Measurements from ENCODE around the gene MAGI2. TPM values are rescaled to one million over a fixed set of nuclear protein-coding genes. Genes with fewer than 3 reads are reported as not detected.

MAGI2 gene
- total RNA-seq, 5 donors from 2014 or later (not counting 1 experiment from before 2014, with no cell fraction given): 0.10 to 0.77 (median 0.22) TPM

- Mint-ChIP-seq H3K4me1 (no peaks in the 10 kb centered on the region), H3K27me3 (no peaks in the 10 kb centered on the region), H3K36me3 (no peaks in the 10 kb centered on the region), H3K27ac (no peak overlapping the region), H3K9me3 (peaks cover 0 to 2% (median 0%) of the 10 kb centered on the region in 3 donors), H3K4me3 (no peak overlapping the region)
- no peaks in the 10 kb centered on the region for H3K27me3 ChIP-seq (replicated peaks in 1 of 2; ENCODE audit: control insufficient read depth in 2 of 2, extremely low read depth in 1 of 2, insufficient read depth in 2 of 2, low read length in 1 of 2)
- ChIA-PET CTCF (no interaction called here), POLR2A (no interaction called here)
- no peaks in the 10 kb centered on the region for H3K9me3 ChIP-seq
- no peaks in the 10 kb centered on the region for H3K36me3 ChIP-seq (ENCODE audit: control insufficient read depth in 2 of 2, extremely low read depth in 1 of 2, insufficient read depth in 1 of 2, low read length in 1 of 2)
- no peak overlapping the region for H3K4me3 ChIP-seq (ENCODE audit: control insufficient read depth in 1 of 2, extremely low read depth in 1 of 2, low read length in 1 of 2)
- DNase-seq: no peak
- H3K27ac ChIP-seq (ENCODE audit: low read length): no peak overlapping the region
- H3K4me1 ChIP-seq (ENCODE audit: control insufficient read depth in 1 of 2, extremely low read depth in 1 of 2, insufficient read depth in 2 of 2, low read length in 2 of 2): no peaks in the 10 kb centered on the region
- no peak for ATAC-seq (replicated peaks in 1 of 4)
Measured at GRCh38 chr7:79334334-79334733, 119.1 kb downstream of the MAGI2 start.

- ChIA-PET CTCF (no interaction called here), POLR2A (no interaction called here)
- H3K27me3 ChIP-seq (replicated peaks in 1 of 2; ENCODE audit: control insufficient read depth in 2 of 2, extremely low read depth in 1 of 2, insufficient read depth in 2 of 2, low read length in 1 of 2): no peaks in the 10 kb centered on the region
- DNase-seq (no peak), ATAC-seq (replicated peaks in 1 of 4) (no peak)
- H3K4me3 ChIP-seq (ENCODE audit: control insufficient read depth in 1 of 2, extremely low read depth in 1 of 2, low read length in 1 of 2): no peak overlapping the region
- no peaks in the 10 kb centered on the region for H3K4me1 ChIP-seq (ENCODE audit: control insufficient read depth in 1 of 2, extremely low read depth in 1 of 2, insufficient read depth in 2 of 2, low read length in 2 of 2)
- no peaks in the 10 kb centered on the region for H3K36me3 ChIP-seq (ENCODE audit: control insufficient read depth in 2 of 2, extremely low read depth in 1 of 2, insufficient read depth in 1 of 2, low read length in 1 of 2)
- H3K27ac ChIP-seq (ENCODE audit: low read length): no peak overlapping the region
- Mint-ChIP-seq H3K4me3 (no peak overlapping the region), H3K27ac (no peak overlapping the region), H3K9me3 (peaks cover 0 to 2% (median 0%) of the 10 kb centered on the region in 3 donors), H3K4me1 (no peaks in the 10 kb centered on the region), H3K36me3 (no peaks in the 10 kb centered on the region), H3K27me3 (no peaks in the 10 kb centered on the region)
- no CpG with 5 or more reads among the region's 2 CpGs for WGBS (ENCODE audit: insufficient coverage)
- no peaks in the 10 kb centered on the region for H3K9me3 ChIP-seq
Measured at GRCh38 chr7:79332091-79332490, 121.4 kb downstream of the MAGI2 start.

DNA sequence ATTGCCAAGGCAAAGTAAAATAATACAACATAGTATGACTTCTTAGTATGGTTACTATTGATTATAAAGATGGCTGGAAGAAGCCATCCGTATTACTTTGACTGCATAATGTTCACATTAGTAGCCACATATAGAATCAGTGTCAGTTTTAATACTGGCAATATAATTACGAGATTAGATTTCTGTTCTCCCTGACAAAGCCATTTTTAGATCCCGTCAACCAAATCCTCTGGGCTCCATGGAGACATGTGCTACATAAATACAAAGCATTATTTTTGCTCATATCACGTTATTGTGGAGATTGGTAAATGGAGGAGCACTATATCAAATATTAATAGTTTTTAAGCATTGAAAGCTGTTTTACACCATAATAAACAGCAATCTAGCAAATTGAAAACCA, 124.0 kb downstream of the MAGI2 start:
- no peak overlapping the region for H3K4me3 Mint-ChIP-seq
- WGBS (ENCODE audit: insufficient coverage): no CpG with 5 or more reads among the region's 4 CpGs
- peaks cover 0 to 4% of the 10 kb centered on the region in 2 donors for H3K27me3 Mint-ChIP-seq
- no peak overlapping the region for H3K27ac ChIP-seq (ENCODE audit: low read length)
- POLR2A ChIA-PET: no interaction called here
- H3K9me3 ChIP-seq: no peaks in the 10 kb centered on the region
- H3K27me3 ChIP-seq (replicated peaks in 1 of 2; ENCODE audit: control insufficient read depth in 2 of 2, extremely low read depth in 1 of 2, insufficient read depth in 2 of 2, low read length in 1 of 2): no peaks in the 10 kb centered on the region
- H3K36me3 ChIP-seq (ENCODE audit: control insufficient read depth in 2 of 2, extremely low read depth in 1 of 2, insufficient read depth in 1 of 2, low read length in 1 of 2): no peaks in the 10 kb centered on the region
- H3K4me3 ChIP-seq (ENCODE audit: control insufficient read depth in 1 of 2, extremely low read depth in 1 of 2, low read length in 1 of 2): no peak overlapping the region
- no peaks in the 10 kb centered on the region for H3K4me1 Mint-ChIP-seq
- CTCF ChIA-PET: no interaction called here
- ATAC-seq (replicated peaks in 1 of 4) (no peak), DNase-seq (no peak)
- H3K36me3 Mint-ChIP-seq: no peaks in the 10 kb centered on the region
- no peak overlapping the region for H3K27ac Mint-ChIP-seq
- H3K4me1 ChIP-seq (ENCODE audit: control insufficient read depth in 1 of 2, extremely low read depth in 1 of 2, insufficient read depth in 2 of 2, low read length in 2 of 2): no peaks in the 10 kb centered on the region
- peaks cover 0 to 9% (median 5%) of the 10 kb centered on the region in 3 donors for H3K9me3 Mint-ChIP-seq

- Mint-ChIP-seq H3K4me1 (no peaks in the 10 kb centered on the region), H3K9me3 (peaks cover 0 to 18% (median 9%) of the 10 kb centered on the region in 3 donors), H3K36me3 (no peaks in the 10 kb centered on the region), H3K27ac (no peak overlapping the region), H3K27me3 (peaks cover 0 to 12% of the 10 kb centered on the region in 2 donors), H3K4me3 (no peak overlapping the region)
- ChIA-PET CTCF (no interaction called here), POLR2A (no interaction called here)
- H3K4me1 ChIP-seq (ENCODE audit: control insufficient read depth in 1 of 2, extremely low read depth in 1 of 2, insufficient read depth in 2 of 2, low read length in 2 of 2): no peaks in the 10 kb centered on the region
- no peak overlapping the region for H3K27ac ChIP-seq (ENCODE audit: low read length)
- no peak overlapping the region for H3K4me3 ChIP-seq (ENCODE audit: control insufficient read depth in 1 of 2, extremely low read depth in 1 of 2, low read length in 1 of 2)
- DNase-seq (no peak), ATAC-seq (replicated peaks in 1 of 4) (no peak)
- WGBS (ENCODE audit: insufficient coverage): no CpG with 5 or more reads among the region's 2 CpGs
- no peaks in the 10 kb centered on the region for H3K27me3 ChIP-seq (replicated peaks in 1 of 2; ENCODE audit: control insufficient read depth in 2 of 2, extremely low read depth in 1 of 2, insufficient read depth in 2 of 2, low read length in 1 of 2)
- H3K36me3 ChIP-seq (ENCODE audit: control insufficient read depth in 2 of 2, extremely low read depth in 1 of 2, insufficient read depth in 1 of 2, low read length in 1 of 2): no peaks in the 10 kb centered on the region
- H3K9me3 ChIP-seq: no peaks in the 10 kb centered on the region
Measured at GRCh38 chr7:79320741-79321473, 132.6 kb downstream of the MAGI2 start.

DNA sequence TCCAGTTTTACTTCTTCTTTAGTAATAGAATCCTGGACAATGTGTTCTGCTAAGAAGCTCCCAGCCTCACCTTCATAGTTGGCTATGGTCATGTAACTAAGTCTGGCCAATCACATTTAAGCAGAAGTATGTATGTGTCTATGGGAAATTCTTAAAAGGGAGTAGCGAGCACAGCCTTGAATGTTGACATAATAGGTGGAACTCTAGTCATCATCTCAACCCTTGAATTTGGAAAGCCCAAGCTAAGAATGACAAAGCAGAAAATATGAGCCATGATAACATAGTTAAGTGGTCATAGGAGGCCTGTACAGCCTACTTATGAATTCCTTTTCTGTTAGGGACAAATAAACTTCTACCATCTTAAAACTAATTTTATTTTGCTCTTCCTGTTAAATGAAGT, 134.1 kb downstream of the MAGI2 start:
- no peaks in the 10 kb centered on the region for H3K4me1 Mint-ChIP-seq
- no peak overlapping the region for H3K27ac Mint-ChIP-seq
- H3K27me3 Mint-ChIP-seq: peaks cover 0 to 8% of the 10 kb centered on the region in 2 donors
- H3K27me3 ChIP-seq (replicated peaks in 1 of 2; ENCODE audit: control insufficient read depth in 2 of 2, extremely low read depth in 1 of 2, insufficient read depth in 2 of 2, low read length in 1 of 2): no peaks in the 10 kb centered on the region
- no peaks in the 10 kb centered on the region for H3K36me3 Mint-ChIP-seq
- H3K9me3 Mint-ChIP-seq: peaks cover 0 to 15% (median 9%) of the 10 kb centered on the region in 3 donors
- ChIA-PET POLR2A (no interaction called here), CTCF (interaction anchor here in 1 of 2 donors (0.6 kb wide), 1 partner anchor 393 kb away, joined by 3 read pairs; no protein-coding TSS in a partner anchor)
- H3K4me1 ChIP-seq (ENCODE audit: control insufficient read depth in 1 of 2, extremely low read depth in 1 of 2, insufficient read depth in 2 of 2, low read length in 2 of 2): no peaks in the 10 kb centered on the region
- no peaks in the 10 kb centered on the region for H3K36me3 ChIP-seq (ENCODE audit: control insufficient read depth in 2 of 2, extremely low read depth in 1 of 2, insufficient read depth in 1 of 2, low read length in 1 of 2)
- no peaks in the 10 kb centered on the region for H3K9me3 ChIP-seq
- H3K4me3 ChIP-seq (ENCODE audit: control insufficient read depth in 1 of 2, extremely low read depth in 1 of 2, low read length in 1 of 2): no peak overlapping the region
- DNase-seq (no peak), ATAC-seq (replicated peaks in 1 of 4) (no peak)
- no peak overlapping the region for H3K4me3 Mint-ChIP-seq
- WGBS (ENCODE audit: insufficient coverage): 80% methylated on average over 1 of the region's 1 CpG
- H3K27ac ChIP-seq (ENCODE audit: low read length): no peak overlapping the region

DNA sequence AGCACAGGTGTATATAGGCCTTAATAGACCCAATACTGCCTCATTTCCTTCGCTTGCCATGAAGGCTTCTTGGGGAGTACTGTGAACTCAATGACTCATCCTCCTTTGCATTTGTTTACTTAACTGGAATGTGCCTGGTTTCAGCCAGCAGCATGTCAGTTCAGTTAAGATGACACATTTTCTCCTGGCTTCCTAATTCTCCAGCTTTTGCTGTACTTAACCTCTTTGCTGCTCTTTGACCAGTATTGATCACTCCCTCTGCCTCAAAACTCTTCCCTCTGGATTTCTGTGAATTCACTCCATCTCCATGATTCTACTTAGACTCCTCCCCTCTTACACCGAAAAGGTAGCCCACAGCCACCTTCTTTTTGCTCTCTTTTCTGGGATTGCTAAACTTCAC, 135.7 kb downstream of the MAGI2 start:
- Mint-ChIP-seq H3K36me3 (no peaks in the 10 kb centered on the region), H3K4me3 (no peak overlapping the region), H3K4me1 (no peaks in the 10 kb centered on the region), H3K9me3 (peaks cover 0 to 9% (median 6%) of the 10 kb centered on the region in 3 donors), H3K27me3 (peaks cover 0 to 4% of the 10 kb centered on the region in 2 donors), H3K27ac (no peak overlapping the region)
- ChIA-PET CTCF (no interaction called here), POLR2A (no interaction called here)
- no peaks in the 10 kb centered on the region for H3K27me3 ChIP-seq (replicated peaks in 1 of 2; ENCODE audit: control insufficient read depth in 2 of 2, extremely low read depth in 1 of 2, insufficient read depth in 2 of 2, low read length in 1 of 2)
- DNase-seq (no peak), ATAC-seq (replicated peaks in 1 of 4) (no peak)
- H3K9me3 ChIP-seq: no peaks in the 10 kb centered on the region
- H3K4me3 ChIP-seq (ENCODE audit: control insufficient read depth in 1 of 2, extremely low read depth in 1 of 2, low read length in 1 of 2): no peak overlapping the region
- H3K36me3 ChIP-seq (ENCODE audit: control insufficient read depth in 2 of 2, extremely low read depth in 1 of 2, insufficient read depth in 1 of 2, low read length in 1 of 2): no peaks in the 10 kb centered on the region
- no peaks in the 10 kb centered on the region for H3K4me1 ChIP-seq (ENCODE audit: control insufficient read depth in 1 of 2, extremely low read depth in 1 of 2, insufficient read depth in 2 of 2, low read length in 2 of 2)
- H3K27ac ChIP-seq (ENCODE audit: low read length): no peak overlapping the region
- 86% methylated on average over 2 of the region's 2 CpGs for WGBS (ENCODE audit: insufficient coverage)

DNA sequence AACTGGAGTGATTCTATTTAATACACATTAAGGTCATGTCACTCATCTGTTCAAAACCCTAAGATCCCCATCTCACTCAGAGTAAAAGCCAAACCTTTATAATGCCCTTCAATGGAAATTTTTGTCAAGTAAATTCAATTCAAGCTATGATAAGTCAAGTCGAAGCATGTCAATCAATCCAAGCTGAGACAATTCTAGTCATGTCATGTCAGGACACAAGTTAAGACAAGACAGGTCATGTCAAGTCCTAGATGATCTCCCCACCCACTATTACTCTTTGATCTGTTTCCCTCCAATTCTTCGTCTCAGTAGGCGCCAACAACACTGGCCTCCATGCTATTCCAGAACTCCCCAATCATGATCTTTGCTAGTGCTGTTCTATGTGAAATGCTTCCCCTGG, 141.4 kb downstream of the MAGI2 start:
- POLR2A ChIA-PET: no interaction called here
- no peaks in the 10 kb centered on the region for H3K27me3 Mint-ChIP-seq
- no peaks in the 10 kb centered on the region for H3K9me3 Mint-ChIP-seq
- Histone ChIP-seq H3K27ac (ENCODE audit: low read length) (no peak overlapping the region), H3K4me3 (ENCODE audit: control insufficient read depth in 1 of 2, extremely low read depth in 1 of 2, low read length in 1 of 2) (no peak overlapping the region), H3K9me3 (no peaks in the 10 kb centered on the region), H3K4me1 (ENCODE audit: control insufficient read depth in 1 of 2, extremely low read depth in 1 of 2, insufficient read depth in 2 of 2, low read length in 2 of 2) (no peaks in the 10 kb centered on the region), H3K36me3 (ENCODE audit: control insufficient read depth in 2 of 2, extremely low read depth in 1 of 2, insufficient read depth in 1 of 2, low read length in 1 of 2) (no peaks in the 10 kb centered on the region), H3K27me3 (replicated peaks in 1 of 2; ENCODE audit: control insufficient read depth in 2 of 2, extremely low read depth in 1 of 2, insufficient read depth in 2 of 2, low read length in 1 of 2) (no peaks in the 10 kb centered on the region)
- DNase-seq: no peak
- H3K4me1 Mint-ChIP-seq: no peaks in the 10 kb centered on the region
- WGBS (ENCODE audit: insufficient coverage): 86% methylated on average over 3 of the region's 3 CpGs
- H3K4me3 Mint-ChIP-seq: no peak overlapping the region
- CTCF ChIA-PET: no interaction called here
- H3K27ac Mint-ChIP-seq: no peak overlapping the region
- no peaks in the 10 kb centered on the region for H3K36me3 Mint-ChIP-seq
- ATAC-seq (replicated peaks in 1 of 4): no peak
